Loucy (cell line): Measurements from ENCODE around the gene CDX2.

Experiments used
- EZH2phosphoT487 ChIP-seq: fragments of 200-600 bp; IDR thresholded peaks from 2 replicates; pipeline ENCODE4 v1.6.1; 2018; ENCODE audit warnings: antibody characterized with exemption, mild to moderate bottlenecking, moderate library complexity, borderline replicate concordance
- TF ChIP-seq, protein P1 (sequence below): fragments of 200-600 bp; sonication (generic); conservative IDR thresholded peaks from 2 replicates; pipeline ENCODE4 v1.5.1; 2014; ENCODE audit warnings: mild to moderate bottlenecking, antibody characterized with exemption, low read length

DNA sequence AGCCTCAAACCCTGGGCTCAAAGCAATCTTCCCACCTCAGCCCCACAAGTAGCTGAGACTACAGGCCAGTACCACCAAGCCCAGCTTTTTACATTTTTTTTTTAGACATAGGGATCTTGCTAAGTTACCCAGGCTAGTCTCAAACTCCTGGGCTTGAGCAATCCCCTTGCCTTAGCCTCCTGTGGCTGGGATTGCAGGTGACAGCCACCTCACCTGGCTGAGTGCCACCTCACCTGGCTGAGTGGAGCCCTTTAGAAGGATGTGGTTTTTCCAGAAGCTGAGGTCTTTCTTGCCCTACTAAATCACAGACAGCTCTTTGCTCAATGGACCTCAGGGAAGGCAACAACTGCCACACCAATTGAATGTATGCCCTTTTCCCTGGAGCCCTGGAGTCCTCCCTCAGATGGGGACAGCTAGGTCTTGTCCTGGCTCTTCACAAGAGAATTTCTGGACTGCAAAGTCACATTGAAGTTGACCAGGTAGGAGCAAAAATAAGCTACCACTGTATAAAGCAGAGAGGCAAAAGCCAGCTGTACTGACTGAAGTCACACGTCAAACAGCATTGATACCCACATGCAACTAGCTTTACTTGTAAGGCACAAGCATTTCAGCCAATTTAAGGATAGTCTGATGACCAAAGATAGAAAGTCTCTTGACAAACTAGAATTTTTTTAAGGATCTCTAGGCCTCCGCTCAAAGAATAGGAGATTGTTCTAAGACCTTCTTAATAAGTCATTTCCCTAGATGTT lies 35.4 kb downstream of the CDX2 start:
- no peak for TF ChIP-seq EZH2phosphoT487
- TF ChIP-seq, protein P1, sequence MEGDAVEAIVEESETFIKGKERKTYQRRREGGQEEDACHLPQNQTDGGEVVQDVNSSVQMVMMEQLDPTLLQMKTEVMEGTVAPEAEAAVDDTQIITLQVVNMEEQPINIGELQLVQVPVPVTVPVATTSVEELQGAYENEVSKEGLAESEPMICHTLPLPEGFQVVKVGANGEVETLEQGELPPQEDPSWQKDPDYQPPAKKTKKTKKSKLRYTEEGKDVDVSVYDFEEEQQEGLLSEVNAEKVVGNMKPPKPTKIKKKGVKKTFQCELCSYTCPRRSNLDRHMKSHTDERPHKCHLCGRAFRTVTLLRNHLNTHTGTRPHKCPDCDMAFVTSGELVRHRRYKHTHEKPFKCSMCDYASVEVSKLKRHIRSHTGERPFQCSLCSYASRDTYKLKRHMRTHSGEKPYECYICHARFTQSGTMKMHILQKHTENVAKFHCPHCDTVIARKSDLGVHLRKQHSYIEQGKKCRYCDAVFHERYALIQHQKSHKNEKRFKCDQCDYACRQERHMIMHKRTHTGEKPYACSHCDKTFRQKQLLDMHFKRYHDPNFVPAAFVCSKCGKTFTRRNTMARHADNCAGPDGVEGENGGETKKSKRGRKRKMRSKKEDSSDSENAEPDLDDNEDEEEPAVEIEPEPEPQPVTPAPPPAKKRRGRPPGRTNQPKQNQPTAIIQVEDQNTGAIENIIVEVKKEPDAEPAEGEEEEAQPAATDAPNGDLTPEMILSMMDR: no peak
